Left lung (tissue), 10 donors: Measurements from ENCODE around the gene B3GALNT2. TPM values are rescaled to one million over a fixed set of nuclear protein-coding genes. Genes with fewer than 3 reads are reported as not detected.

Experiments used
- ATAC-seq: fragments of 200-7000 bp; cut with Tn5 transposase; one replicate; pipeline ENCODE4 v1.9.1; 2020; ENCODE audit warnings: moderate library complexity
- DNase-seq, 4 donors: peaks; one replicate each; pipeline ENCODE4 v3.0.0-alpha.2; 2013 to 2020
- H3K27ac ChIP-seq, 2 donors: fragments of 200-600 bp; sonication (generic) in 1 of 2; one replicate each; pipeline versions ENCODE4 v1.5.0 to v1.8.0; 2020 to 2021
- H3K27me3 ChIP-seq, 2 donors: fragments of 200-600 bp; sonication (generic) in 1 of 2; one replicate each; pipeline versions ENCODE4 v1.5.0 to v1.8.0; 2020 to 2021
- H3K36me3 ChIP-seq, 2 donors: fragments of 200-600 bp; sonication (generic) in 1 of 2; one replicate each; pipeline versions ENCODE4 v1.5.0 to v1.8.0; 2020 to 2021
- H3K4me1 ChIP-seq, 2 donors: fragments of 200-600 bp; one replicate each; pipeline ENCODE4 v1.8.0; 2021
- H3K4me3 ChIP-seq, 2 donors: fragments of 200-600 bp; sonication (generic) in 1 of 2; one replicate each; pipeline versions ENCODE4 v1.5.0 to v1.8.0; 2020 to 2021; ENCODE audit warnings: mild to moderate bottlenecking in 1 of 2
- H3K9me3 ChIP-seq, 2 donors: fragments of 200-600 bp; sonication (generic) in 1 of 2; one replicate each; pipeline versions ENCODE4 v1.5.0 to v1.8.0; 2020 to 2021
- CTCF ChIP-seq, 2 donors: fragments of 200-600 bp; sonication (generic) in 1 of 2; IDR thresholded peaks; one replicate each; pipeline versions ENCODE4 v1.5.0 to v1.8.0; 2021; ENCODE audit warnings: antibody characterized with exemption in 2 of 2
- intact Hi-C, 2 donors: fragments of 100-400 bp; cut with DNase I; formaldehyde crosslinking; loops; one replicate each; pipeline versions ENCODE4 v1.11.2 to v1.14.2; 2022
- polyA plus RNA-seq, 6 donors: library from polyadenylated mRNA; unstranded; fragments of 120-200 nt; gene quantifications; one replicate each; pipeline ENCODE4 v1.2.1, GENCODE V29; 2013; ENCODE audit not compliant: insufficient read length in 6 of 6
- total RNA-seq, 2 donors: library from RNA; stranded (reverse); fragmentation: NEBNext Ultra II Directional; extraction: Animal tissue kit (Norgen Biotek cat#: 25700); gene quantifications; one replicate each; pipeline ENCODE4 v1.2.1, GENCODE V29; 2021
- donor health status: DM: no; HTN: yes; CAD: no.
- donor health status: DM: no; HTN: no; CAD: no.

Gene B3GALNT2
- total and polyA plus RNA-seq, 8 donors = 18.1 to 31.1 (median 25.2) TPM

- Histone ChIP-seq H3K4me1 (no peaks in the 10 kb centered on the region), H3K27me3 (peaks cover 0 to 7% of the 10 kb centered on the region in 2 donors), H3K36me3 (no peaks in the 10 kb centered on the region), H3K27ac (no peak overlapping the region), H3K9me3 (no peaks in the 10 kb centered on the region), H3K4me3 (no peak overlapping the region)
- ATAC-seq = no peak
- DNase-seq = no peak
- no peak for TF ChIP-seq CTCF (IDR thresholded peaks at IDR 0.05)
- intact Hi-C loops = no loop called here
Measured at GRCh38 chr1:235511470-235512240, 7.4 kb upstream of the B3GALNT2 start.

- ATAC-seq = no peak
- Histone ChIP-seq H3K4me3 (no peak overlapping the region), H3K27ac (no peak overlapping the region), H3K9me3 (no peaks in the 10 kb centered on the region), H3K36me3 (no peaks in the 10 kb centered on the region), H3K4me1 (peaks cover 0 to 5% of the 10 kb centered on the region in 2 donors), H3K27me3 (peaks cover 0 to 7% of the 10 kb centered on the region in 2 donors)
- no peak for DNase-seq
- no peak for TF ChIP-seq CTCF (IDR thresholded peaks at IDR 0.05)
- intact Hi-C loops = no loop called here
Measured at GRCh38 chr1:235510823-235511222, 6.6 kb upstream of the B3GALNT2 start.

- H3K36me3 ChIP-seq = no peaks in the 10 kb centered on the region
- no peak for TF ChIP-seq CTCF (IDR thresholded peaks at IDR 0.05)
- no peaks in the 10 kb centered on the region for H3K9me3 ChIP-seq
- H3K27ac ChIP-seq = no peak overlapping the region
- ATAC-seq = no peak
- no peak for DNase-seq
- H3K27me3 ChIP-seq = peaks cover 0 to 7% of the 10 kb centered on the region in 2 donors
- H3K4me1 ChIP-seq = peaks cover 0 to 19% of the 10 kb centered on the region in 2 donors
- H3K4me3 ChIP-seq = no peak overlapping the region
- intact Hi-C loops = no loop called here
Measured at GRCh38 chr1:235507623-235508022, 3.4 kb upstream of the B3GALNT2 start.

- H3K4me3 ChIP-seq = peak overlapping the region; percentile 72 to 82
- H3K36me3 ChIP-seq = no peaks in the 10 kb centered on the region
- H3K27ac ChIP-seq = peak overlapping the region; percentile 98
- ATAC-seq (peak; percentile 93), DNase-seq (peak; percentile 99 to 100 (median 100))
- TF ChIP-seq CTCF (IDR thresholded peaks at IDR 0.05) = peak; percentile 83 to 93
- H3K27me3 ChIP-seq = peaks cover 0 to 2% of the 10 kb centered on the region in 2 donors
- intact Hi-C loops = no loop called here
- H3K9me3 ChIP-seq = no peaks in the 10 kb centered on the region
- H3K4me1 ChIP-seq = peaks cover 3 to 27% of the 10 kb centered on the region in 2 donors
Measured at GRCh38 chr1:235504494-235505222, 406 bp upstream of the B3GALNT2 start.
